Jurkat, Clone E6-1 (cell line): ENCODE data around the gene UQCR10.
A peak's percentile ranks its signal among the peaks of the same experiment; 100 is the strongest.

ENCODE experiments used
- DNase-seq: peaks from one replicate; pipeline ENCODE4 v3.0.0-alpha.2; 2011; ENCODE audit warnings: low read depth, low spot score
- H3K4me3 ChIP-seq: 2 replicates; pipeline ENCODE4 v1.5.1; 2011; ENCODE audit warnings: mild to moderate bottlenecking, low read length, control low read depth, moderate library complexity

The UQCR10 gene

GRCh38 chr22:29756341-29756740 is 10.8 kb upstream of the UQCR10 start:
- no peak for DNase-seq
- H3K4me3 ChIP-seq, result no peak overlapping the region

GRCh38 chr22:29757096-29757495 is 10.1 kb upstream of the UQCR10 start:
- DNase-seq, result no peak
- no peak overlapping the region for H3K4me3 ChIP-seq

GRCh38 chr22:29758068-29758622 is 9.0 kb upstream of the UQCR10 start:
- no peak for DNase-seq
- H3K4me3 ChIP-seq, result no peak overlapping the region

DNA sequence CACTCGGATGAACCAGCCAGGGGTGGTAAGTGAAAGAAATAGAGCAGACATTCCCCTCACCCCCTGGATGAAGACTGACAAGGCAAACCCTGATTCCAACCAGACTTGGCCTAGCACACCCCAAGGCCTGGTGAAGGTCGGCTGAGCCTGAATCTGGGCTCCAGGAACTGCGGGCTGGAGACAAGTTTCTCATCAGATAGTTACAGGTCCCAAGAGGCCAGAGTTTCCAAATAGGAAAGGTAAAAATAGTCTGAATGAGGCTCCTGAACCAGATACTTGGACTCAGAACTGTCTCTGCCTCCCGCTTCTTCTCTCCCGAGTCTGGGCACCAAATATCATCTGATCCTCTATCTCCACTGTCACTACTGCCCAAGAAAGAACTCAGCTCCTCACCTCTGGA is 8.2 kb upstream of the UQCR10 start:
- no peak for DNase-seq

DNA sequence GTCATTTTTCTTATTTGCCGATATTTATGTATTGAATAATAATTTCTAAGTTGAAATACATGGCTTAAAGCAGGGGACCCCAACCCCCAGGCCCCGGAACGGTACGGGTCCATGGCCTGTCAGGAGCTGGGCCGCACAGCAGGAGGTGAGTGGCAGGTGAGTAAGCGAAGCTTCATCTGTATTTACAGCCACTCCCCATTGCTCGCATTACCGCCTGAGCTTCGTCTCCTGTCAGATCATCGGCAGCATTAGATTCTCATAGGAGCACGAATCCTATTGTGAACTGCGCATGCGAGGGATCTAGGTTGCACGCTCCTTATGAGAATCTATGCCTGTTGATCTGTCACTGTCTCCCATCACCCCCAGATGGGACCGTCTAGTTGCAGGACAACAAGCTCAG is 4.9 kb upstream of the UQCR10 start:
- no peak overlapping the region for H3K4me3 ChIP-seq
- no peak for DNase-seq

More for the DNA sequence above, 8.2 kb upstream of the UQCR10 start:
- no peak overlapping the region for H3K4me3 ChIP-seq

DNA sequence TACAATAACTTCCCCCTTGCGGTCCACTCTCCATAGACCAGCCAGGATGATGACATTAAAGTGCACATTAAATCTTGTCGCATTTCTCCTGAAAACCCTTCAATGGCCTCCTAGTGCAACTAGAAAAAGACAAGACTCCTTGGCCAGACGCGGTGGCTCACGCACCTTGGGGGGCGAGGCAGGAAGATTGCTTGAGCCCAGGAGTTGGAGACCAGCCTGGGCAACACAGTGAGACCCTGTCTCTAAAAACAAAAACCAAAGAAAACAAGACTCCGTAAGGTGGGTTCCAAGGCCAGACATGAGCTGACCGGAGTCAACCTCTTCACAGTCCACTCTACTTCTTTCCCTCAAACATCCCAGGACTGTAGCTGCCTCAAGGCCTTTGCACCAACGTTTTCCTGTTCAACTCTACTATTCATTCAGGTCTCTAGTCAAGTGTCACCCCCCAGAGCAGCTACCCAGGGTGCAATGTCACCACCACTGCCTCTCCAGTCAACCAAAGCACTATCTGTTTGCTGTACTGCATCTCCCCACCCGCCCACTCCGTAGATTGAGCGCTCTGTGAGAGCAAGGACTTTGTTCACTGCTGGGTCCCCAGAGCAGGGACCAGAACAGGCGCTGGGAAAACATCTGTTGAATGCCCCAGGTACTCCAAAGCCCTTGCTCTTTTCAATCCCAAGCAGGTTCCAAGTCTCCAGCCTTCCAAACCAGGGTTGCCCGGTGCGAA is 1.1 kb upstream of the UQCR10 start:
- DNase-seq, result no peak
- peak overlapping the region; percentile 100 for H3K4me3 ChIP-seq

DNA sequence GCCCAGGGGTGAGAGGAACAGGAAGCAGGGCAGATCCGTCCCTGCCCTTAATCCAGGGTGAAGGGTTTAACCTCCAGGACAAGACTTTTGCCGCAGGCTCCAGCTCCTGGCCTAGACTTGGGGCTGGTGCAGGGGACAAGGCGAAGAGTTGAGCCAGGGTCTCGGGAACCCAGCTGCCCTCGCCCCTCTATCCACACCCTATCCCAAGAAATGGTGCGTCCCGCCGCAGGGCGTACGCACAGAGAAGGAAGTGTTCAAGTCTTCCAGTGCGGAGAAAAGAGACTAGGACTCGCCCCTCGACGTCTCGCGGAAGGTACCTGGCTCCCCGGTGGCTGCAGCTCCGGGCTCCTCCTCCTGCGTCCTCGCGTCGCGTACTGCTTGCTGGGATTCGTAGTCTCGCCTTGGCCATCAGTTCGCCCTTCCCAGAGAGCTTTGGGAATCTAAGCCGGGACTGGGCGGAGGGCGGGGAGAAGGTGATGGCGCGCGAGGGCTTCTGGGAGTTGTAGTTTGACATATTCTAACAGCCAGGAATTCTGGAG is 468 bp upstream of the UQCR10 start, which contains the start of gene ZMAT5:
Gene ZMAT5 (minus strand): TSS at position 376 of the 539 bp plus-strand sequence. CDS start 18,463 bp downstream, outside the sequence.
- peak; percentile 96 for DNase-seq
- H3K4me3 ChIP-seq, result peak within 1 kb of the TSS; percentile 100

GRCh38 chr22:29768052-29768693 is 1.0 kb downstream of the UQCR10 start:
- no peak for DNase-seq
- H3K4me3 ChIP-seq, result peak overlapping the region; percentile 100

DNA sequence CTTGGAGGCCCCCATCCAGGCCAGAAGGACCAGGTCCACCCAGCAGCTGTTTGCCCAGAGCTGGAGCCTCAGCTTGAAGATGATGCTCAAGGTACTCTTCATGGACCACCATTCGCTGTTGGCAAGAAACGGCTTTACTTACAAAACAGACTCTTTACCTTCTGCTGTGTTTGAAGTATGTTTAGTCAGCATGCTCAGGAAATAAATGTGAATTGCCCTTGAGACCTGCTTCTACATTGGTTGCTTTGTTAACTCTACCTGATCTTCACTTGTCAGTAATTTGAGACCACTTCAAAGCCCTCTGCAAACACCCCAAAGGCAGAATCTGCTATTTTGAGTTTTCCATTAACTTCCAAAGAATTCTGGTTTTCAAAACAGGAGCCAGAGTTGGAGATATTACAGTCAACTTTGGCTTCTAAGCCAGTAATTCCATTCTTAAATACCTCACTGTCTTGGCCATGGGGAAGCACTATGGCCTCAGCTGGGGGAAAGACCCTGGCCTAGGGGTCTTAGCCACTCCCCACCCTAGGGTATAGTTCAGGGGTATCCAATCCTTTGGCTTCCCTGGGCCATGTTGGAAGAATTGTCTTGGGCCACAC is 2.7 kb downstream of the UQCR10 start:
- DNase-seq, result no peak
- no peak overlapping the region for H3K4me3 ChIP-seq

GRCh38 chr22:29772170-29772641 is 5.0 kb downstream of the UQCR10 start:
- no peak for DNase-seq
- H3K4me3 ChIP-seq, result no peak overlapping the region

DNA sequence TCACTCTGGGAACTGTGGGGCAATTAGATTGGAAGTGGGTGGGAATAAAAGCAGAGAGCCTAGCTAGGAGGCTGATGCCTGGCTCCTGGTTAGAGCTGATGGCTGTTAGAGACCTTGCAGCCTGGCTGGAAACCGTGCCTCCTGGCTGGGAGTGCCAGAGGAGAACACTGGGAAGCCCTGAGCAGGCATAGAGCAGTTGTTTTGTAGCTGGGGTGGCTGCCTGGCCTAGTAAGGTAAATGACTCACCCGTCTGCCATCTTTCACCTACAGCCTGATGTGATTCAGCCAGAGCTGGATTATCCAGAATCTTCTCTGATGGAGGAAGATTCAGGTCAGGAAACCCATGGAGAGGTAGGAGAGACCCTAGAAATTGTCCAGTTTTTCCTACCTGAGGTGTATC is 6.1 kb downstream of the UQCR10 start:
- H3K4me3 ChIP-seq, result no peak overlapping the region
- no peak for DNase-seq

DNA sequence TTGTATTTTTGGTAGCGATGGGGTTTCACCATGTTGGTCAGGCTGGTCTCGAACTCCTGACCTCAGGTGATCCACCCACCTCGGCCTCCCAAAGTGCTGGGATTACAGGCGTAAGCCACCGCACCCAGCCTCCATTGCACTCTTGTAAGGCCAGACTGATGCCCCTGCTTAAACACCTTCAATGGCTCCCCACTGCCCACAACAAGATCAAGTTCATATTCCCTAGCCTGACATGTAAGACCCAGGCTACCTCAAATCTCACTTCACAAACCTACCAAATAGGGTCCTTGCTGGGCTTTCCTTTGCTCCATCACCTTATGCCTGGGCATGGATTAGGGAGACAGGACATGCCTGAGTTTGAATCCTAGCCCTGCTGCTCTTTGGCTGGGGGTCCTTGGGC is 13.1 kb downstream of the UQCR10 start:
- DNase-seq, result no peak
- H3K4me3 ChIP-seq, result no peak overlapping the region

GRCh38 chr22:29780748-29781676 is 13.8 kb downstream of the UQCR10 start:
- DNase-seq, result no peak
- no peak overlapping the region for H3K4me3 ChIP-seq

- H3K4me3 ChIP-seq, result no peak overlapping the region
- no peak for DNase-seq
These were observed 15.1 kb downstream of the UQCR10 start for GRCh38 chr22:29782061-29782845.

DNA sequence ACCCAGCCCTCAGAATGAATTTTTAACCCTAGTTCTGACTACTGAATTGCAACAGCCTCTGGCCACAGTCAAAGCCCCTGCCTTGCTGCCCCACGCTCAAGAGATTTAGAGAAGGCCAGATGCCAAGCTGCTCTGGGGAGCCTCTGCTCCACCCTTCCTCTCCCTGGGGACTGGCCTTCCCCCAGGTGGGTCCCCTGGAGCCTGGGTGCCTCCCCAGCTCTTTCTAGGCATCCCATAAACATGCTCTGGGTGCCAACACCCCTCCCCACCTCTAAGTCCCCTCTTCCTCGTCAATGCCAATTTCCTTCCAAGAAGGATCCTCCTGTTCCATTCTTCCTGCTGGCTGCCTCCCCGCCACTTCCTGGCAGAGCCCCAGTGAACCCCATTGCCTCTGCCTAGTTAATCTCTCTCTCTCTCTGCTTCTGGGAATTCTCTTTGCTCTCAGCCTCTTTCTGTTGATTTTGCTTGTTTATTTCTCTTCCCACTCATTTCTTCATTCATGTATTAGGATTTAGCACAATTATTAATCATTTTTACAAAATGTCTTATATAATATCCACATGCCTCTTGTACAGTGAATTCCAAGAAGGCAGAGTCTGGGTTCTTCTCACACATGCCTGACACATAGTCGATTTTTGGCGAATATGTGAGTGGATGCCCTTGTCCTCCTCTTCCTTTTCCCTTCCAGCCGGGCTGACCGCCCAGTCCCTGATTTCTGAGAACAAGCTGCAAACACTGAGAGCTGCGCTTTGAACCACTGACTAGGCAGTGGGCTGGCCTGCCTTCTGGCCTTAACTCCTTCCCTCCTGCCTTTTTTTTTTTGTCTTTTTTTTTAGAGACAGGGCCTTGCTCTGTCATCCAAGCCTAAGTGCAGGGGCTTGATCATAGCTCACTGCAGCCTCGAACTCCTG is 17.5 kb downstream of the UQCR10 start:
- no peak overlapping the region for H3K4me3 ChIP-seq
- no peak for DNase-seq

GRCh38 chr22:29786031-29786430 is 18.9 kb downstream of the UQCR10 start:
- DNase-seq, result no peak
- H3K4me3 ChIP-seq, result no peak overlapping the region

GRCh38 chr22:29787371-29787980 is 20.3 kb downstream of the UQCR10 start:
- DNase-seq, result no peak
- no peak overlapping the region for H3K4me3 ChIP-seq
